Measurements from ENCODE around the gene TBX1.

The TBX1 gene

GRCh38 chr22:19720999-19721329 lies 39.6 kb upstream of the TBX1 start:
- H3K4me3 ChIP-seq (ENCODE audit: low read depth, low read length): no peak overlapping the region
- no peak for TF ChIP-seq CTCF (IDR thresholded peaks at IDR 0.05; ENCODE audit: low read depth, low read length)

DNA sequence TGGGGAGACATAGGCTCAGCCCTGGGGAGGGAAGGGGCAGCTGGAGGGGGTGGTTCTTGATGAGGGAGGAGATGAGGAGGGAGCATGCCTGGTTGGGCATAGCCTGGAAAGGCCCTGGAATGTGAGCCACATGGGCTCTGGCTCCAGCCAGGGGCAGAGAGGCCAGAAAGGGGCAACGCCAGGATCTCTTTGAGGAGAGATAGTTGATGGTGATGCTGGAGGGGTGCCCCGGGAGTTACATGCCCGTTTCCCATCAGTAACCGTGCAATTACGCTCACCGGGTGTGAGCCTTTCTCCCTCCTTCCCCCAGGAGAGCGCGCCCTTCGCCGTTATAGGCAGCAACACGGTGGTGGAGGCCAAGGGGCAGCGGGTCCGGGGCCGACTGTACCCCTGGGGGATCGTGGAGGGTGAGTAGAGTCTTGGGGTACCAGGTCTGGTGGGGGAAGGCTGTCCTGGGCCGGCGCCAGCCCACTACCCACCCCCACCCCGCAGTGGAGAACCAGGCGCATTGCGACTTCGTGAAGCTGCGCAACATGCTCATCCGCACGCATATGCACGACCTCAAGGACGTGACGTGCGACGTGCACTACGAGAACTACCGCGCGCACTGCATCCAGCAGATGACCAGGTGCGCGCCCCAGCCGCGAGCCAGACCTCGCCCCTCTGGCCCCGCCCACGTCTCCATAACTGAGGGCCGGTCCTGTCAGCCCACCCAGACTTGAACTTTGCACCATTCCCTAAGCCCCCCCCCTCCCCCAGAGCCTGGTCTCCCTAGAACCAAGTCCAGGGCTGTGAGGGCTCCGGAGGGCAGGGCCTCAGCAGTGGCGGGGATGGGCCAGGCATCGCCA lies 39.0 kb upstream of the TBX1 start:
- no peak for TF ChIP-seq CTCF (IDR thresholded peaks at IDR 0.05; ENCODE audit: low read depth, low read length)
- no peak overlapping the region for H3K4me3 ChIP-seq (ENCODE audit: low read depth, low read length)

GRCh38 chr22:19722178-19722981 lies 38.2 kb upstream of the TBX1 start:
- no peak for TF ChIP-seq CTCF (IDR thresholded peaks at IDR 0.05; ENCODE audit: low read depth, low read length)
- H3K4me3 ChIP-seq (ENCODE audit: low read depth, low read length): no peak overlapping the region

DNA sequence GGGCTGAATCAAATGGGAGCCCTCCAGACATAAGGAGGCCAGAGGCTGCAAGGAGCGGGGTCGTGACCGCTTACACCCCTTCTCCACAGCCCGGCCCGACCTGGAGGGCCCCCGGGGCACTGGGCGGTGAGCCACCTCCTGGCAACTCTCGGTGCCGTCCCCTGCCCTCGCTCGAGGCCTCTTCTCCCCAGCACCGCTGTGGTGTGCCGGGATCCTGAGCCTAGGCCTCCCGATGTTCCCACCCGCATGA lies 37.7 kb upstream of the TBX1 start:
- no peak overlapping the region for H3K4me3 ChIP-seq (ENCODE audit: low read depth, low read length)
- TF ChIP-seq CTCF (IDR thresholded peaks at IDR 0.05; ENCODE audit: low read depth, low read length): no peak

GRCh38 chr22:19723232-19723982 lies 37.2 kb upstream of the TBX1 start, which contains the start of gene GP1BB:
Gene GP1BB, plus strand, starts transcription at chr22:19723539. Its CDS starts 31 bp downstream, at chr22:19723570.
- no peak for TF ChIP-seq CTCF (IDR thresholded peaks at IDR 0.05; ENCODE audit: low read depth, low read length)
- no peak within 1 kb of the TSS for H3K4me3 ChIP-seq (ENCODE audit: low read depth, low read length)

GRCh38 chr22:19723983-19724827 lies 36.4 kb upstream of the TBX1 start:
- TF ChIP-seq CTCF (IDR thresholded peaks at IDR 0.05; ENCODE audit: low read depth, low read length): no peak
- no peak overlapping the region for H3K4me3 ChIP-seq (ENCODE audit: low read depth, low read length)
